Inflammatory macrophage treated with lipopolysaccharide for 1 hour (primary cell): ENCODE measurements around the gene RDH14.

Source experiments
- DNase-seq, 2 donors: peaks; one replicate each; pipeline ENCODE4 v3.0.0-alpha.2; 2020 to 2022

RDH14 gene, protein sequence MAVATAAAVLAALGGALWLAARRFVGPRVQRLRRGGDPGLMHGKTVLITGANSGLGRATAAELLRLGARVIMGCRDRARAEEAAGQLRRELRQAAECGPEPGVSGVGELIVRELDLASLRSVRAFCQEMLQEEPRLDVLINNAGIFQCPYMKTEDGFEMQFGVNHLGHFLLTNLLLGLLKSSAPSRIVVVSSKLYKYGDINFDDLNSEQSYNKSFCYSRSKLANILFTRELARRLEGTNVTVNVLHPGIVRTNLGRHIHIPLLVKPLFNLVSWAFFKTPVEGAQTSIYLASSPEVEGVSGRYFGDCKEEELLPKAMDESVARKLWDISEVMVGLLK

DNA sequence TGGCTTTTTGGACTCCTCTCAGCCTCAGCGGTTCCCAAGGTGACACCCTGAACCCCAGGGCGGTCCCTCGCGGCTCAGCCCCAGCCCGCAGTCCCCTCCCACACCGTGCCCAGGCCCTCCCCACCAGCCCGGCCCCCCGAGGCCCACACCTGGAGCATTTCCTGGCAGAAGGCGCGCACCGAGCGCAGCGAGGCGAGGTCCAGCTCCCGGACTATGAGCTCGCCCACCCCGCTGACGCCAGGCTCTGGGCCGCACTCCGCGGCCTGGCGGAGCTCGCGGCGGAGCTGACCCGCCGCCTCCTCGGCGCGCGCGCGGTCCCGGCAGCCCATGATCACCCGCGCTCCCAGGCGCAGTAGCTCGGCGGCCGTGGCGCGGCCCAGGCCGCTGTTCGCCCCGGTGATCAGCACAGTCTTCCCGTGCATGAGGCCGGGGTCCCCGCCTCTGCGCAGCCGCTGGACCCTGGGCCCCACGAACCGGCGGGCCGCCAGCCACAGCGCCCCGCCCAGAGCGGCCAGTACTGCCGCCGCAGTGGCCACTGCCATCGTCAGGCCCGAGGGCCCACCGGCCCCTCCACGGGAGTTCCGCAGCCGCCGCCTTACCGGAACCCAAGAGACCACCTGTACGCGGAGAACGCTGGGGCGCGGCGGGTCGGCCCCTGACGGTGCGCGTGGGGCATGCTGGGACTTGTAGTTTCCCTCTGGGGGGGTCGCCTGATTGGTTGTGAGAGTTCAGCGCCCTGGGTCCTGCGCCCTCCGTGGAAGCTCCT, at the start of gene RDH14:
Gene RDH14, minus strand, starts transcription at position 623 of the 766 bp plus-strand sequence. Its CDS starts 81 bp downstream, at position 542.
- peak; percentile 83 for DNase-seq

DNA sequence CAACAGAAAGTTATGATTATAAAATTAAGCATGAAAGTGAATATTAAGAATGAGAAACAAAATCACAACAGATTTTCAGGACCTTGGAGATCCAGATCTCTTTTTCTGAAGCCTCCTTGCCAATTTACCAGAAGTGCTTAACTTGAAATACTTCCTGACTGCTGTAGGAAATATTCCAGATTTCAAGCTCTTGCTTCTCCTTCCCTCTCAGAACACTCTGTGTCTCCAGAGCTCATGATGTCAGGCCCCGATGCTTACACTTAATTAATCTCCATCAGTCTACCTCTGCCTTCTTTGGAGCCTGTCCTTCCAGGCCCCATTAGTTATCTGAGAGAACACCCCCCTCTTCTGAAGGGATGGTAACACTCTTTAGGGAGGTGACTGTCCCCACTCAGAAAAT, 49.6 kb upstream of the RDH14 start:
- no peak for DNase-seq

DNA sequence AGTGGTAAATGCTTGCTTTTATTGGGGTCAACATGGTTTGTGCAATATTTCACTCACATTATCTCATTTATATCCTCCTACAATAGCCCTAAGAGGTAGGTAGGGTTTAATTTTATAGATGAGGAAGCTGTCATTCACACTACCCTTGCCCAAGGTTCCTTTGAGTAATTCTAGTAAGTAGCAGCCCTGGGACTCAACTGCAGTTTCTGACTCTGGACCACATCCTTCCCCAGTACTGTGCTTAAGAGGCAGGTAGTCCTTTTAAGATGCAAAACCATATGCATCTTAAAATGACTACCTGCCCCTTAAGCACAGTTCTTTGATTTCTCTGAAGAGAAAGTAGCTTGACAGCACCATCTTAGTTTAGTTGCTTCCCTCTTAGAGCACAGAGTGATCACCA, 44.7 kb upstream of the RDH14 start:
- no peak for DNase-seq

DNA sequence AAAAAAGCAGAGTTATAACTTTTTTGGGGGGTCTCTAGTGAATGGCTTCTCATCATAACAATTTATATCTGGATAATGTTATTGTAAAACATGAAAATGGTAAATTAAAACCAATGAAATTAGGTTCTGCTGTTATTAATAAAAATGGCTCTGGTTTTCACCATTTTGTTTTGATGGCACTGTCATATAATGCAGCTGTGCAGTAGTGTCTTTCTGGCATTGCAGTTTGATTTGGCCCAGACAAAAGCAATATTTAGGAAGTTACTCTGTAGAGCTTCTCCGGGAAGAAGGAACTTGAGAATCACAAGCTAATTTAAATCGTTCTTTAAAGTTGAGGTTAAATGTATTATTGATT, 44.1 kb upstream of the RDH14 start:
- DNase-seq: no peak

DNA sequence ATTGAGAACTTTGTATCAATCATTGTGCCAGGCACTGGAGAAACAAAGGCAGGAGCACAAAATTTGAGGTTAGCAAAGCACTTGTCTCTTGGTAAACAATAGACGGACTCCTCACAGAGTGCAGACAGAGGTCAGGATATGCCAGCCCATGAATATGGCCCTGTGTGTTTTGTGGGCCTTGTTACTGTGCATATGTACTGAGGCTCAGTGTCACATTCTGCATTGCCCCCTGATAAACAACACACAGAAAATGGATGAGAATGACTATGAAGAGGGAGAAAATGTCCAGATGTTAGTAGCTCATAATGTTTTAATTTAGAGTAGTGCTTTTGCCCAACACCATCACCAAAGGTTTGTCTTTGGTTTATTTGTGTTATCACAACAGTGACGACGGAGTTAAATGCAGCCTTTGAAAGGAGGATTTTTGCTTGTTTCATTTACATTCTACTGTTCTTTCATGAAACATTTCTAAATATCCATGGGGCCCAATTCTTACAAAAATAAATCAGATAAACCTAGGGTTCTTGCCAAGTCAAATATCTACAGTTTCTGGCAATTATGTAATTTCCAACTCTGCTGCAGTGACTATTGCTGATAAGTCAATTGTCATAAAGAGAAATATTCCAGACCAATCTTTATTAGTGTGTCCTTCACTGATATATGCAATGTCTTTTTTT, 43.5 kb upstream of the RDH14 start:
- no peak for DNase-seq

DNA sequence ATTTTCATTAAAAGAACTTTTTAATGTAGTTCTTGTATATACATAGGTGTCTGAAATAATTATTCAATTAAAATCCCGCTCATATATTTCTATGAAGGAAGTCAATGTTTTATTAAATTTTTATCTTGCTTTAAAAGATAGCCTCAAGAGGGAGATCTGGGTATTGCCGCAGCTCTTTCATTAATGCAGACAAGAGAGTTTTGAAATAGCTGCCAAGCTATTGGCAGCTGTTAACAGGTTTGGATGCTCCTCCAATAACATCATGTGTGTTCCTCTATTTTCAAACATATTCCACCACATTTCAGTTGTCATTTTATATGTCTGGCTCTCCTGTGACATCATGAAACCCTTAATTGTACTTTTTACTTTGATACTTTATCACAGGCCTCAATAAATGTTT, 41.8 kb upstream of the RDH14 start:
- no peak for DNase-seq

DNA sequence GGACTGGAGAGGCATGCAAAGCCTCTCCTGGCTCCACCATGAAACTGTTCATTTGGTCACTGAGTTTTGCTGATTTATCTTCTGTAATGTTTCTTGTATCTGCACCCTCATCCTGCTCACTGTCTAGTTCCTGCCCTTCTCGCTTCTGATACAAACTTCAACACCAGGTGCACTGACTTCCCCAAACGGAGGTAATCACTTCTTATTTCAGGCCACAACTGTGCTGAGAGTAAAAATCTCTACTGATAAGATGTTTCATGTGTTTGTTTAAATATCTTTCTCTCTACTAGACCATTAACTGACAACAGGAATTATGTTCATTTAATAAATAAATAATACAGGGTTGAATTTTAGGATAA, 39.8 kb upstream of the RDH14 start:
- no peak for DNase-seq

DNA sequence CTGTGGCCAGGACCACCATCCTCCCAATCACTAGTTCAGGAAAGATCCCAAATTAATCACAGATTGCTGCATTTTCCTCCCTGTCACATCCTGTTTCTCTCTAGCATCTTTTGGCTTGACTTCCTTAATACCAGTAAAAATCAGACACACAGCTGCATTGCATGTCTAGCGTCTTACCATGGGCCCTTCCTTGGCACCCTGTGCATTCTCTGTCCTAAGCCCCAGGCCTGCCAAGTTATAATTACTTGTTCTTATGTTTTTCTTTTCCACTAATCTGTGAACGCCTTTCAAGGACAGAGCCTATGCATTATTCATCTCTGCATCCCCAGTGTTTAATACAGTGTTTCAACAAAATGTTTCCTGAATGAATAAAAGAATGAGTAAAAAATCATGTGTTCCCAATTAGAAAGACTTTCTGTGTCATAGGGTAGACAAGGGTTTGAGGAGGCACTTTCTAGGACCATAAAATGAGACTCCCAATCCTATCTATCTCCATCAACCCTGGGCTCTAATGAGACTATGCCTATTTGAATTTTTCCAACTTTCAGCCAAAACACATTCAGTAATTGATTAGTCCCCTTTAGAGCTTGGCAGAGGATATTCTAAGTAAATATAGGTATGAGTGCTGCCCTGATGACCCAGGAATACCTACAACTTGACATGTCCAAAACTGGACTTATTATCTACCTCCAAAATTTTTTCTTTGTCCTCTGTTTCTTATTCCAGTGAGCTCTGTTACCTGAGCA, 39.2 kb upstream of the RDH14 start:
- DNase-seq: no peak

DNA sequence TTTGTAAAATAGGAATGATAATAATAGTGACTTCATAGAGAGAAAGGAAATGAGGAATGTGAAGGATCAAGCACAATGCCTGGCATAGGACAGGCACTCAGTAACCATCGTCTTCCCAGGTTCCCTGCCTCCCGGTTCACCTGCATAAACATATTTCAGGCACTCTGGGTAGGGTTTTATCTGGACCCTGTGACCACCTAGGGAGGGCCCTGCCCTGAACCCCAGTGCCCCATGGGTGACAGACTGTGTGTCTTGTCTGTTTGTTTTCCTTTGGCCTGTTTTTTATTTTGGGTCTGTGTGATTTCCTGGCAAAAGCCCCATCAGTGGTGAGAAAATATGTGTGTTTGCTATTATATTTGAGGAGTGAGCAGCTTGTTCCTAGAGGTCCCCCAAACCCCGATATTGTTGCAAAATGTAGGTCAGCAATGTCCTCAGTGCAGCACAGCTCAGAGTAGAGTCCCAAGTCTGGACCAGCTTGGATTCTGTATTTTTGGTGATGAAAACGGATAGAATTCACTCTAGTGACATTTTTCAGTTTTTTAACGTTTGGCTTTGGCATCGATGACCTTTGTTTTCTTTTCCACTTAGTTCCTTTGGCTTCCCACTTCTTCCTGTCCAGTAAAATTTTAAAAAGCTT, 38.5 kb upstream of the RDH14 start:
- no peak for DNase-seq

DNA sequence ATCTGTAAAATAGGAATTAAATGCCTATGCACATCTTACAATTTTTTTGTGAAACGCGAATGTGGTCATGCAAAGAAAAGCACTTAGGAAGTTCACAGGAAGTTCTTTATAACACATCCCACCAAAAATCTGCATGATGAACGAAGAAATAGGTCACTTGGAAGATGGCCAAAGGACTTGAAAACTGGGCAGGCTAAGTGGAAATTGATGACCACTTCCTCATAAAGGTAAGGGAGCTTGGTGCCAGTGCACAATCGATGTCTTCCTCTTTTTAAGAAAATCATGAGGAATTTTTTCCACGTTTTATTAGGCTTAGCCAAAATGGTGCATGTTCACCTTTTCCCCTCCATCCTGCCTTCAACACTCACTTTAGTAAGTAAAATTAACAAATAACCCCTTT, 37.2 kb upstream of the RDH14 start:
- DNase-seq: no peak

DNA sequence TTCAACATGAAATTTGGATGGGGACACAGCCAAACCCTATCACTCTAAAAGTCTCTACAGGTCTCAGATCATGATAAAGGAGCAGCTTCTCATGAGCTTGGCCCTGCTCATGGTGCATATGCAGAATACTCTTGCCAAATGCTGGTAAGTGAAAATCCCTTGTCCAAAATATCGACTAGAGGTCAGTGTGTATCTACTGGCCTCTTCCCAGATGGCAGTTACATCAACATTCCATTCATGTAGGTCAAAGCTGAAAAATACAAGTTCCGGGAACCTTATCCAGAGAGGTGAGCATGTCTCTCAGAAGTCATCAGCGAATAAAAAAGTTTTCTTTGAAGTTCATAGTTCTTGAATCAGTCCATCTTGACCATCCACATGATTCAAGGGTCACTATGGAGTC, 36.5 kb upstream of the RDH14 start:
- no peak for DNase-seq

DNA sequence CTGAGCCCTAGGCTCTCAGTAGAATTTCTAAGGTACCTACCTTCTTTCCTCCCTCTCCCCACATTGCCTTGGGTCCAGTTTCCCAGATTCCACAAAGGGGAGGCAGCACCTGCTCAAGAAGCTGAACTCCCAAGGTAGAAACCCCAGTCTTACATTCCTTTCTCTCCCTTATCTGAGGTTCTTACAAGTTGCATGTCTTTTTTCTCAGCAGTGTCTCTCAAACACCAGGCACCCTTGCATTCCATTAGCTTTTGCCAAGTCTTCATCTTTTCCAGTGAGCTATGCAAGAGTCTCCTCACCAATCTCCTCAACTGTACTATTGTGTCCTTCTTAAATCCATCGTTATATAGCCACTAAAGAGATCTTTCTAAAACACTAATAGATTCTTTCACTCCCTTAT, 33.0 kb upstream of the RDH14 start:
- no peak for DNase-seq

DNA sequence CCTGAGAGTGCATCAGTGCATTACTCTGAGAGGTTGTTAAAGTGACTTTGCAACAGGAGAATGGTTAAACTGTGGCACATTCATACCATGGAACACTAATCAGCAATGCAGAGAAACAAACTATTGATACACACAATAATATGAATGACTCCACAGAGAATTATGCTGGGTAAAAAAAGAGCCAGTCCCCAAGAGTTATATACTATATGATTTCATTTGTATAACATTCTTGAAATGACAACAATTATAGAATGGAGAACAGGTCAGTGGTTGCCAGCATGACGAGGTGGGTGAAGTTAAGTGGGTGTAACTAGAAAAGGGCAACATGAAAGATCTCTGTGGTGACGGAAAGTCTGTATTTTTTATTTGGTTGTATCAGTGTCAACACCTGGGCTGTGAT, 31.9 kb upstream of the RDH14 start:
- no peak for DNase-seq

DNA sequence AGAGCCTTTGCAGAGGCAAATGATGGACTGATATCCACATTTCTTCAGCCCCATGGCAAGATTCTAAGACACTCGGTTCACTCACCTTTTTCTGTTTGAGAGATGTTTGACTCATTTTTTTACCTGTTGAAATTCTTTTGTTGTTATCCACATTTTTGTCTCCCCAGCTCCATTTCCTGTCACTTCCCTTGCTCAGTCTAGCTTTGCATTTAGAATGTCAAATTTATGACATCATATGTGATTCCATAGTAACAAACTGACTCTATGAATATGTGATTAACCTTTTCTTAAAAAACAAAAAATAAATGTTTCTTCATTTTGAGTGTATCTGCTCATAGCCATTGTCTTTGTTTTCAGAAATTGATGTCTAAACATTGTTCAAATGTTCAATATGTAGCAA, 28.9 kb upstream of the RDH14 start, which contains the start of gene NT5C1B:
Gene NT5C1B, minus strand, starts transcription at position 216 of the 400 bp plus-strand sequence. Its CDS starts 101 bp downstream, at position 115.
- no peak for DNase-seq

DNA sequence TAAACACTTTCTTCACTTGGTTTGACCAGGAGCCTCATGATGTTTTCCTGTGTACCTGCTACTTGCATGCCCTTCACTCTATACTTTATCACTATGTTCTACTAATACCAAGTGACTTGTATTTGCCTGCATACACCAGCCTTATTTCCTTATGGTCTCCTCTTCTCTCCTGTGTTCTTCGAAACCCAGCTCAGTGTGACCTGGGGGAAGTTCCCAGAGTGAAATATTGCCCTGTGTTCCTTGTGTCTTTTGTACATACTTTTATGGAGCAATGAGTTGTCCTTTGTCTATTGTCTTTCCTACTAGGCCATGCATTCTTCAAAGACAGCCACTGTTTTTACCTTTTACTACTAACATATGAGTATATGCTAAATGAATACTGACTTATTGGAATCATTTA, 28.3 kb upstream of the RDH14 start:
- DNase-seq: no peak

DNA sequence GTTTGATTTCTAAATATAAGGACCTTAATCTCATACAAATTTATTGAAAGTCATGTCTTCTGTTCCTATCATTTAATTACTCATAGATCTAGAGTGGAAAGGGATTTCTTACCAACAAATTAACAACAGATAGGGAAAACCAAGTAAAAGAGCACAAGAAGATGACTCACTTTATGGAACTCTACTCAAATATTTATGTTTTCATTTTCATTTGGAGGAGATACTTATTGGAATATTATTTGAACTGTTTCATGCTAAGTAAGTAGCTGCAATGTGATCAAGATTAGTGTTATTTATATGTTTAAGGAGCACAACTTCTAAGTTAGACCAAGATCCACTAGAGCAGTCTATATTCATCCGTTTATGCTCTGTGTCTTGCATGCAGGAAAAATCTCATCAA, 27.6 kb upstream of the RDH14 start:
- DNase-seq: no peak

DNA sequence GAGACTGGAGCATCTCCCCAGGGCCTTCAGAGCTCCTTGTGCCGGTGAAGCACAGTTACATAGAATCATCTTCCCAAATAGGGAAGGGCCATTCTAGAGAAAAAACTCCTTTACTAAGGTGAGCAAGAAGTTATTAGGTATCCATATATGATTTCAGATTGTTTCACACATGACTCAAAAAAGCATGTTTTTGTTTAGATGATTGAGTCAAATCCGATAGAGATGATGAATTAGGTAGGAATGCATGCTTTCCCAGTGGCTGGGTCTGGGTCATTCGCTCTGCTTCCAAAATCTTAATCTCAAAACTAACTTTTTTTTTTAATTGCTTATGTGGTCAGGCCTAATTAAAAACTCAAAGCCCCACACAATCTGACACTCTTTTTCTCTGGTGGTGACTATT, 25.1 kb upstream of the RDH14 start:
- DNase-seq: no peak

DNA sequence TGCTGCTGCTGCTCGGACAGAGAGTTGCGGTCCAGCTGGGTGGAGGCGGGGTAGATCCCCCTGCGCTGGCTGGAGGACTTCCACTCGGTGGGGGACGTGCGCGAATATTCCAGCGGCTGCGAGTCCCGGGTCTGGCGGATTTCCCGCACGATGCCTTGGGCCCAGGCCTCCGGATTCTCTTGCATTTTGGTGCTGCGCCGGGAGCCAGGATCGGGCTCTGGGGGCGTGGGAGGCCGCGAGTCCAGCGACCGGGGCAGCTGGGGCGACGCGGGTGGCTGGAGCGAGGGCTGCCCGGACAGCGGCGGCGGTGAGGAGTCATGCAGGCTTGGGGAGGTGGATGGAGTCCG, 24.1 kb upstream of the RDH14 start:
- no peak for DNase-seq

DNA sequence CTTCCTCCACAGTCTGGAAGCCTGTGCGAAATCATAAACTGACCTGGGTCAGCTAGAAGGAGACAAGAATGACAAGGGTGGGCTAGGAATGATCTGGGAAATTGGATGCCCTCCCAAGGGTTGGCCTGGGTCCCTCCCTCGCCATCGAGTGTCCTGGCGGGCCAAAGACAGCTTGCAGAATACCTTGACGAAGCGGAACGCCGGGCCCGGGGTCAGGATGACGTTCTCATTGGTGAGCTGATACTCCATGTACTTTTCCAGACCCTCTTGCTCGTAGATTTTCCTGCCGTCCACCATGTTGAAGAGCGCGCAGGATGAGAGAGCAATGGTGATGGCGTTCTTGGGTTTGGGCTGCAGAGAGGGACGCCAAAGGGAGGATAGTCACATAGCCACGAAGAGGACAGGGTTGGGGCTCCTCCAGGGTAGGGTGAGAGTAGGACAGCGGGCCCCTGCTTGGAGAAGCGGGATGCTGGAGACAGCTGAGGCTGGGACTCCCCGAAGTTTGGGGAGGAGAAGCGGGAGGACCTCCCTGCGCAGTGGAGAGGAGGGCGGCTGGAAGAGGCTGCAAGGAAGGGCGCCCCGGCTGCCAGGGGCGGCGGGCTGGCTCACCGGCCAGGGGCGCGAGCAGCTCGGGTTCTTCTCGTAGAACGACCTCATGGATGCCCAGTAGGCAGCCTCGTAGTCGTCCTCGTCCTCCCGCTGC, 23.6 kb upstream of the RDH14 start:
- no peak for DNase-seq

DNA sequence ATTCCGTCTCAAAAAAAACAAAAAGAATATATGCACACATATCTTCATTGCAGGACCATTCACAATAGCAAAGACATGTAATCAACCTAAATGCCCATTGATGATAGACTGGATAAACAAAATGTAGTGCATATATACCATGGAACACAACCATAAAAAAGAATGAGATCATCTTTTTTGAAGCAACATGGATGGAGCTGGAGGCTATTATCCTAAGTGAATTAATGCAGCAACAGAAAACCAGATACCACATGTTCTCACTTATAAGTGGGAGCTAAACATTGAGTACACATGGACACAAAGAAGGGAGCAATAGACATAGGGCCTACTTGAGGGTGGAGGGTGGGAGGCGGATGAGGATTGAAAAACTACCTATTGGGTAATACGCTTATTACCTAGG, 20.2 kb upstream of the RDH14 start:
- DNase-seq: no peak

DNA sequence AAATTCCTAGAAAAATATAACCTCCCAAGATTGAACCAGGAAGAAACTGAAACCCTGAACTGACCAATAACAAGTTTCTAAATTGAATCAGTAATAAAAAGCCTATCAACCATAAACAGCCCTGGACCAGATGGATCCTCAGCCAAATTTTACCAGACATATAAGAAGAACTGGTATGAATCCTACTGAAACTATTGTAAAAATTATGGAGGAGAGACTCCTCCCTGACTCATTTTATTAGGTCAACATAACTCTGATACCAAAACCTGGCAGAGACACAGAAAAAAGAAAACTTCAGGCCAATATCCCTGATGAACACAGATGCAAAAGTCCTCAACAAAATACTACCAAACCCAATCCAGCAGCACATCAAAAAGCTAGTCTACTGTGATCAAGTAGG, 17.6 kb upstream of the RDH14 start:
- no peak for DNase-seq

DNA sequence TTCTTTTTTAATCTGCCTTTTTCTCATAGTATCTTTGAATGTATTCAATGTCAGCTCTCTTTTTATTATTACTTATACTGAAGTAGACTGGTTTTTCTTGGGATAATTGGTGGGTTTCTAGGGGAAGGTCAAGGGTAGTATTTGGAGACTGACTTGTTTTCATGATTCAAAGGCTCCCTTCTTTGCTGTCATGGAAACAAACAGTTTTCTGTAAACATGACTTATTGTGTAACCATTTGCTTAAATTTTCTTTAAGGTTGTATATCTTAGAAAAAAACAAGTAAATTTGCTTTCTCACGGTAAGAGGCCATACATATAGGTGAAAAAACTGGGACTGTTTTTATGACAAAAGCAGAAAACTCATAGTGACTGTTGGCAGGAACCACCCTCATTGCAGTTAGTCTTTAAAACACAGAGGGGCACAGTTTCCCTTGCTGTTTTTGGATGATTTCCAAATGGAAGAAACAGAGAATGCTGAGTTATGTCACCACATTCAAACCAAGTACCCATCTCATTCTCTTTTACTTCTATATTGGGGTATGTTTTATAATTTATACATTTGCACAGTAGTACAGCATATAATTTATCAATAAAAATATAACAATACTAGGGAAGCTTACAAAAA, 5.8 kb upstream of the RDH14 start:
- DNase-seq: no peak
